Thyroid gland (tissue), 4 donors: Measurements from ENCODE around the gene MS4A14. TPM values are rescaled to one million over a fixed set of nuclear protein-coding genes. Genes with fewer than 3 reads are reported as not detected.
A peak's percentile ranks its signal among the peaks of the same experiment; 100 is the strongest.
"Not testable (repeated sequence)": the region's sequence is repeated elsewhere in the genome, so short reads cannot be mapped to it uniquely, and the experiment has no call there.

Experiments used
- DNase-seq, 2 donors: peaks; one replicate each; pipeline ENCODE4 v3.0.0-alpha.2; 2019
- H3K27ac ChIP-seq, 3 donors: fragments of 200-600 bp; sonication (generic); 1 replicate in 2 of 3; 2 replicates in 1 of 3; pipeline ENCODE4 v1.5.1; 2016 to 2019; ENCODE audit warnings: mild to moderate bottlenecking in 1 of 3, moderate library complexity in 1 of 3
- H3K27me3 ChIP-seq: fragments of 200-600 bp; sonication (generic); one replicate; pipeline ENCODE4 v1.5.1; 2019
- H3K36me3 ChIP-seq, 2 donors: fragments of 200-600 bp; sonication (generic); one replicate each; pipeline ENCODE4 v1.5.1; 2016 to 2019
- H3K4me1 ChIP-seq, 2 donors: fragments of 200-600 bp; sonication (generic); one replicate each; pipeline ENCODE4 v1.5.1; 2017 to 2019
- H3K4me3 ChIP-seq, 3 donors: fragments of 200-600 bp; sonication (generic); replicated peaks in 1 of 3; 1 replicate in 2 of 3; 2 replicates in 1 of 3; pipeline ENCODE4 v1.5.1; 2016; ENCODE audit warnings: mild to moderate bottlenecking in 1 of 3
- H3K9me3 ChIP-seq: fragments of 200-600 bp; sonication (generic); one replicate; pipeline ENCODE4 v1.5.1; 2017
- POLR2A ChIP-seq, 2 donors: fragments of 450-650 bp; IDR thresholded peaks; one replicate each; pipeline ENCODE4 v1.6.1; 2017; ENCODE audit warnings: antibody characterized with exemption in 2 of 2, mild to moderate bottlenecking in 2 of 2, moderate library complexity in 1 of 2
- WGBS, 2 donors: methylation state at CpG; one replicate each; pipeline ENCODE4 v1.1.5; 2017; 5-methylcytosine and 5-hydroxymethylcytosine counted together
- intact Hi-C: fragments of 100-400 bp; cut with DNase I; formaldehyde crosslinking; loops from one replicate; pipeline ENCODE4 v1.15.1; 2023
- total RNA-seq, 4 donors: library from RNA; depleted of rRNA; stranded (reverse); fragments of >200 nt; gene quantifications; one replicate each; pipeline ENCODE4 v1.2.3, GENCODE V29; 2016
- TF ChIP-seq, protein P1 (sequence below), 6 experiments: fragments of 200-600 bp in 3 of 6; fragments of 450-650 bp in 3 of 6; sonication (generic) in 3 of 6; IDR thresholded peaks; one replicate each; pipeline ENCODE4 v1.5.1; 2016 to 2019; ENCODE audit warnings: antibody characterized with exemption in 6 of 6, mild to moderate bottlenecking in 2 of 6, inconsistent platforms in 1 of 6, moderate library complexity in 1 of 6

The MS4A14 gene
- total RNA-seq, 4 donors from 2014 or later, result 0.49 to 1.6 (median 0.92) TPM

DNA sequence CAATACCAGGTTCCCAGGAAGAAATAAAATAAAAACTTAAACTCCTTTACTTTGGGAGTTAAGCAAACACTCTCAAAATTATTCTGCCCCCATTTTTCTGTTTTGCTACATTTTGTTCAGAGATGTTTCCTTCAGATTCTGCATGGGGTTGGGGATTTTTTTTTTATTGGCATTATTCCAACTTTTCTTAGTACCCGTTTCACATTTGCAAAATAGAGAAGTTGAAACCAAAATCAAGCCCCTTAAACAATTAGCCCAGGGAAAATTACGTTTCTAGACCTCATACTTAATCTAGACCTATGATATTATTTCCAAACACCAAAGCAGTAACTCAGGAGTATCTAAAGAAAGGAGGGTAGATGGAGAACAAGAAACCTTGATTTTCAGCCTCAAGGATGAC, 38.5 kb upstream of the MS4A14 start:
- no peaks in the 10 kb centered on the region for H3K36me3 ChIP-seq
- H3K4me3 ChIP-seq, result no peak overlapping the region
- H3K9me3 ChIP-seq, result no peaks in the 10 kb centered on the region
- intact Hi-C loops, result no loop called here
- WGBS, 2 donors, result 38 to 39% methylated on average over 2 of the region's 2 CpGs
- H3K27ac ChIP-seq, result no peak overlapping the region
- TF ChIP-seq, protein P1, sequence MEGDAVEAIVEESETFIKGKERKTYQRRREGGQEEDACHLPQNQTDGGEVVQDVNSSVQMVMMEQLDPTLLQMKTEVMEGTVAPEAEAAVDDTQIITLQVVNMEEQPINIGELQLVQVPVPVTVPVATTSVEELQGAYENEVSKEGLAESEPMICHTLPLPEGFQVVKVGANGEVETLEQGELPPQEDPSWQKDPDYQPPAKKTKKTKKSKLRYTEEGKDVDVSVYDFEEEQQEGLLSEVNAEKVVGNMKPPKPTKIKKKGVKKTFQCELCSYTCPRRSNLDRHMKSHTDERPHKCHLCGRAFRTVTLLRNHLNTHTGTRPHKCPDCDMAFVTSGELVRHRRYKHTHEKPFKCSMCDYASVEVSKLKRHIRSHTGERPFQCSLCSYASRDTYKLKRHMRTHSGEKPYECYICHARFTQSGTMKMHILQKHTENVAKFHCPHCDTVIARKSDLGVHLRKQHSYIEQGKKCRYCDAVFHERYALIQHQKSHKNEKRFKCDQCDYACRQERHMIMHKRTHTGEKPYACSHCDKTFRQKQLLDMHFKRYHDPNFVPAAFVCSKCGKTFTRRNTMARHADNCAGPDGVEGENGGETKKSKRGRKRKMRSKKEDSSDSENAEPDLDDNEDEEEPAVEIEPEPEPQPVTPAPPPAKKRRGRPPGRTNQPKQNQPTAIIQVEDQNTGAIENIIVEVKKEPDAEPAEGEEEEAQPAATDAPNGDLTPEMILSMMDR (IDR thresholded peaks at IDR 0.05), result no peak
- TF ChIP-seq POLR2A (IDR thresholded peaks at IDR 0.05), result no peak
- no peaks in the 10 kb centered on the region for H3K27me3 ChIP-seq
- no peaks in the 10 kb centered on the region for H3K4me1 ChIP-seq
- DNase-seq, result no peak

DNA sequence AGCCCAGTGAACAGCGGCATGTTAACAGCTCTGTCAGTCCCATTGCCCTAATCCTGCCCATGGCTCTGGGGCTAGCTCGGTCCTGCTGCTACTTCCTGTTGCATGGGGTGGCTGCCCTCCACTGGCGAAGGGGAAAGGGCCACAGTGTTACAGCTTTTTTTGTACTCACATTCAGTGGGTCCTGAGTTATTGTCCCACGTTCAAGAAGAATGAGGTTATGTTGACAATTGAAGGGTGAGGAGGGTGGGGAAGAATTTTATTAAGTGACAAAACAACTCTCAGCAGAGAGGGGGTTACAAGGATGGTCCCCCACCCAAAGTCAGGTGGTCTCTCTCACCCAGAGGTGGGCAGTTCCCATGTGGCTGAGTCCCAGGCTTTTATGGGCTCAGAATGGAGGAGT, 35.6 kb upstream of the MS4A14 start:
- Histone ChIP-seq H3K4me1 (no peaks in the 10 kb centered on the region), H3K4me3 (no peak overlapping the region), H3K27me3 (no peaks in the 10 kb centered on the region), H3K36me3 (no peaks in the 10 kb centered on the region), H3K27ac (no peak overlapping the region), H3K9me3 (no peaks in the 10 kb centered on the region)
- WGBS, 2 donors, result 76 to 82% methylated on average over 4 of the region's 4 CpGs
- no peak for DNase-seq
- TF ChIP-seq, protein P1 (IDR thresholded peaks at IDR 0.05), result no peak
- no peak for TF ChIP-seq POLR2A (IDR thresholded peaks at IDR 0.05)
- intact Hi-C loops, result loop anchor here (5.0 kb wide), 1 partner anchor 257 kb away; no protein-coding TSS in a partner anchor

DNA sequence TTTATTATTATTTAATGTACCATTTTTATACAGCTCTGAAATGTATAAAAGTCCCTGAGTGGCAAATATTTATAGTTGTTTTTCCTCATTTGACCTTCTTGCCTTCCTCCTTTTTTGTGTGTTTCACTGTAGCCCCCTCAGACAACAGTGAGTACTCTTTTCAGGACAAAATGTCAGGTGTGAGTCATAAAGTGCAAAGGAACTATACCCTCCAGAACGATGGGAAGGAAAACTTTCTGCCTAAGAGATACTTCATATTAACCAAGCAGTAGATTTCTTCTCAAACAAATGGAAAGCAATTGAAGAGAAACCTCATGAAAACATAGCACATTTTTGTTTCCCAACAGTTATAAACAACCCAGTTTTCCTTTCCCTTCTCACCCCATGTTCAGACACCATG, 34.0 kb upstream of the MS4A14 start:
- Histone ChIP-seq H3K4me3 (no peak overlapping the region), H3K27ac (no peak overlapping the region), H3K36me3 (no peaks in the 10 kb centered on the region), H3K27me3 (no peaks in the 10 kb centered on the region), H3K9me3 (no peaks in the 10 kb centered on the region), H3K4me1 (no peaks in the 10 kb centered on the region)
- intact Hi-C loops, result loop anchor here (5.0 kb wide), 1 partner anchor 255 kb away; no protein-coding TSS in a partner anchor
- WGBS, 2 donors, result 46 to 49% methylated on average over 1 of the region's 1 CpG
- TF ChIP-seq POLR2A (IDR thresholded peaks at IDR 0.05), result no peak
- no peak for DNase-seq

DNA sequence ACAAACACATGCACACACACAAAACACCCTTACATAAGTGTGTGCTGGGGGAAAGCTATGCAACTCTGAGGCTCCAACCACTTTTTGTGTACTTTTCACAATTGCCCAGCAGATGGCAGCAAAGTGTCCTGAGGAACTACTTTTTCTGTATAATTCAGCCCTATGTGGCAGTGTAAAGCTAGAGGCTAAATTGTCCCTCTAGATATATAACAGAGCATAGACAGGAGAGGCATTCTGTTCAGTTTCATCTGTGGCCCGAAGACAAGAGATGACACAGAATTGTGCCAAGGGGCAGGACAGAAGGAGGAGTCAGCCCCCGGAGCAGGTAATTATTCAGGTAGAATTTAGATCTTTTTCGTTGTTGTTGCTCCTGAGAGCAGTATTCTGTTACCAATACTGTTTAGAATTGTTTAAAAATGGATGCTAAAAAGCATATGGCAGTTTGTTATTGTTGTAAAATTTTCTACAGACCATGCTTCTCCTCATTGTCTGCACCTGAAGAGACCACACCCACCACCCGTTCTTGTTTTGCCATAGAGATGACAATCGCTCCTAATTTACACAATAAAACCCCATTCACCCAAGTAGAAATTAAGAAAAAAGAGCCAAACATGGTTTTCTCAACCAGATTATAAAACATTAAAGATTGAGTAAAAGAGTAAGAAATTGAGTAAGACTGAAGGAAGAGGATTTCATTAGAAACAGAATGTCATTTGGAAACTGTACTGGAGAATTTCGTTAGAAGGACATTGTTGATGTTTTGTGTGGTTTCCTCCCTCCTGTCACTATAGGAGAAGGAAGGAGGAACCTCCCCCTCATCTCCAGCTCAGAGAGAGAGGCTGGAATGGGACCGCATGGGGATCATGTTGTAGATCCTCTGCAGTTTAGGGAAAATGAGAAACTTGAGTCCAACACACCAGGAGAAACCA, 32.5 kb upstream of the MS4A14 start:
- TF ChIP-seq, protein P1 (IDR thresholded peaks at IDR 0.05), result peak; percentile 30 to 75 (median 44)
- TF ChIP-seq POLR2A (IDR thresholded peaks at IDR 0.05), result no peak
- Histone ChIP-seq H3K27ac (no peak overlapping the region), H3K4me3 (no peak overlapping the region), H3K27me3 (no peaks in the 10 kb centered on the region), H3K9me3 (no peaks in the 10 kb centered on the region), H3K36me3 (no peaks in the 10 kb centered on the region), H3K4me1 (no peaks in the 10 kb centered on the region)
- intact Hi-C loops, result loop anchor here (5.0 kb wide), 1 partner anchor 253 kb away; no protein-coding TSS in a partner anchor
- 62 to 66% methylated on average over 7 of the region's 7 CpGs for WGBS, 2 donors
- DNase-seq, result peak; percentile 34 to 54

DNA sequence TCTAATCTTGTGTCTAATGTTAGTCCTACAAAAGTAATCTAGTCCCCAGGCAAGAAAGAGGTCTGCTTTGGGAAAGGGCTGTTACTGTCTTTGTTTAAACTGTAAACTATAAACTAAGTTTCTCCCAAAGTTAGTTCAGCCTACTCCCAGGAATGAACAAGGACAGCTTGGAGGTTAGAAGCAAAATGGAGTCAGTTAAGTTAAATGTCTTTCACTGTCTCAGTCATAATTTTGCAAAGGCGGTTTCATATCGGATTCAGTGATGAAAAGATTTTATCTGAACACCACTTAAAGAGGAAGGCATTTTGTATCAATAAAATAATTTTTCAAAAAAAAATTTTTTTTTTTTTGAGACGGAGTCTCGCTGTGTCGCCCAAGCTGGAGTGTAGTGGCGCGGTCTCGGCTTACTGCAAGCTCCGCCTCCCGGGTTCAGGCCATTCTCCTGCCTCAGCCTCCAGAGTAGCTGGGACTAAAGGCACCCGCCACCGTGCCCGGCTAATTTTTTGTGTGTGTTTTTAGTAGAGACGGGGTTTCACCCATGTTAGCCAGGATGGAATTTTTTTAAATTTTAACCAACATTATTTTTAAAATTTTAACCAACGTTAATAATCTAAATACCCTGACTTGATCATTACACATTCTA, 29.9 kb upstream of the MS4A14 start:
- H3K27ac ChIP-seq, intact Hi-C loops, H3K4me3 ChIP-seq, H3K4me1 ChIP-seq, DNase-seq, H3K27me3 ChIP-seq, H3K9me3 ChIP-seq, H3K36me3 ChIP-seq: not testable (repeated sequence)
- 88% methylated on average over 15 of the region's 15 CpGs for WGBS, 2 donors

DNA sequence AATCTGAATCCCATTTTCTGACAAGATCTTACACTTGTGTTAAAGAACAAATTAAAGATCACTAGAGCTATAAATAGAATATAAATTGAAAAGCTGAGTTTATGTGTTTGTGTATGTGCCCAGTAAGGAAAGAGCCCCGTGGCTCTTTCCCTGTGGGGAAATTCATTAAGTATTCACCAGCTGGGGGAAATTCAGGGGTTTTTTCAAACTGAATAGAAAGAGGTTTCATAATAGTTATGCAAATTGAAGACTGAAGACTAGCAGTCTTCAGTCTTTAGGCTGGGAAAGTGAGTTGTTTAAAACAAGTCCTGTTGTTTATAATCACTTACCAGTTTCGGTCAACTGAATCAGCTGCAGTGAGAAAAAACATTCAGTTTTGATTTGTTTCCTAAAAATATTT, 29.2 kb upstream of the MS4A14 start:
- WGBS, 2 donors, result 52 to 67% methylated on average over 2 of the region's 2 CpGs
- no peaks in the 10 kb centered on the region for H3K27me3 ChIP-seq
- TF ChIP-seq, protein P1 (IDR thresholded peaks at IDR 0.05), result no peak
- no peak for TF ChIP-seq POLR2A (IDR thresholded peaks at IDR 0.05)
- no peaks in the 10 kb centered on the region for H3K9me3 ChIP-seq
- H3K36me3 ChIP-seq, result no peaks in the 10 kb centered on the region
- H3K27ac ChIP-seq, result no peak overlapping the region
- no peak overlapping the region for H3K4me3 ChIP-seq
- no peak for DNase-seq
- intact Hi-C loops, result no loop called here
- no peaks in the 10 kb centered on the region for H3K4me1 ChIP-seq
